Renal cortex interstitium (tissue), 11 donors: Measurements from ENCODE around the gene CREB5. TPM values are rescaled to one million over a fixed set of nuclear protein-coding genes. Genes with fewer than 3 reads are reported as not detected.
A peak's percentile ranks its signal among the peaks of the same experiment; 100 is the strongest.
"Not testable (repeated sequence)": the region's sequence is repeated elsewhere in the genome, so short reads cannot be mapped to it uniquely, and the experiment has no call there.

Source experiments
- DNase-seq, 11 donors: peaks; one replicate each; pipeline ENCODE4 v3.0.0-alpha.2; 2013; ENCODE audit warnings: low read depth in 9 of 11, low spot score in 4 of 11; ENCODE audit errors: extremely low read depth in 1 of 11
- polyA plus RNA-seq, 3 donors: library from polyadenylated mRNA; unstranded; fragments of 120-200 nt; gene quantifications; one replicate each; pipeline ENCODE4 v1.2.1, GENCODE V29; 2013; ENCODE audit not compliant: insufficient read length in 3 of 3

The CREB5 gene
- polyA plus RNA-seq, 3 donors, result 10.3 to 15.8 (median 11.9) TPM

- no peak for DNase-seq
These were observed 411.3 kb downstream of the CREB5 start for GRCh38 chr7:28823582-28823981.

- DNase-seq, result not testable (repeated sequence)
These were observed 413.6 kb downstream of the CREB5 start for GRCh38 chr7:28825817-28826448.

GRCh38 chr7:28830846-28831245 is 418.5 kb downstream of the CREB5 start:
- DNase-seq, result no peak

GRCh38 chr7:28832669-28833068 is 420.4 kb downstream of the CREB5 start:
- no peak for DNase-seq

GRCh38 chr7:28835800-28836199 is 423.5 kb downstream of the CREB5 start:
- DNase-seq, result no peak

- DNase-seq, result no peak
These were observed 424.4 kb downstream of the CREB5 start for GRCh38 chr7:28836716-28837115.

GRCh38 chr7:28837216-28837615 is 424.9 kb downstream of the CREB5 start:
- no peak for DNase-seq

- no peak for DNase-seq
These were observed 428.3 kb downstream of the CREB5 start for GRCh38 chr7:28840592-28840995.

GRCh38 chr7:28841766-28842165 is 429.4 kb downstream of the CREB5 start:
- no peak for DNase-seq

GRCh38 chr7:28842769-28843295 is 430.5 kb downstream of the CREB5 start:
- no peak for DNase-seq

- DNase-seq, result no peak
These were observed 432.8 kb downstream of the CREB5 start for GRCh38 chr7:28845106-28845505.

- no peak for DNase-seq
These were observed 434.9 kb downstream of the CREB5 start for GRCh38 chr7:28847176-28847575.

- DNase-seq, result no peak
These were observed 435.4 kb downstream of the CREB5 start for GRCh38 chr7:28847681-28848080.

- DNase-seq, result no peak
These were observed 436.6 kb downstream of the CREB5 start for GRCh38 chr7:28848906-28849305.

GRCh38 chr7:28850699-28851098 is 438.4 kb downstream of the CREB5 start:
- DNase-seq, result no peak

GRCh38 chr7:28853150-28853549 is 440.8 kb downstream of the CREB5 start:
- DNase-seq, result no peak

- DNase-seq, result peak; percentile 57 to 75 (median 67)
These were observed 441.8 kb downstream of the CREB5 start for GRCh38 chr7:28853834-28854749.

GRCh38 chr7:28854750-28855074 is 442.4 kb downstream of the CREB5 start:
- DNase-seq, result no peak

- no peak for DNase-seq
These were observed 443.4 kb downstream of the CREB5 start for GRCh38 chr7:28855538-28856217.

GRCh38 chr7:28856656-28857055 is 444.3 kb downstream of the CREB5 start:
- no peak for DNase-seq
